HG02798 (cell line): Measurements from ENCODE around the gene BDNF.
"Not testable (repeated sequence)": the region's sequence is repeated elsewhere in the genome, so short reads cannot be mapped to it uniquely, and the experiment has no call there.

Source experiments
- ATAC-seq: cut with Tn5 transposase; IDR thresholded peaks from one replicate; pipeline ENCODE4 v1.9.1; 2021; ENCODE audit warnings: mild to moderate bottlenecking; ENCODE audit not compliant: unreplicated experiment, poor library complexity

BDNF gene

GRCh38 chr11:27700351-27701301, at the start of gene BDNF:
Gene BDNF, minus strand, starts transcription at chr11:27700455. Its CDS starts 41,891 bp downstream, at chr11:27658564.
- ATAC-seq, result peak; percentile 30

GRCh38 chr11:27740362-27741013, 40.2 kb upstream of the BDNF start:
- ATAC-seq, result no peak

DNA sequence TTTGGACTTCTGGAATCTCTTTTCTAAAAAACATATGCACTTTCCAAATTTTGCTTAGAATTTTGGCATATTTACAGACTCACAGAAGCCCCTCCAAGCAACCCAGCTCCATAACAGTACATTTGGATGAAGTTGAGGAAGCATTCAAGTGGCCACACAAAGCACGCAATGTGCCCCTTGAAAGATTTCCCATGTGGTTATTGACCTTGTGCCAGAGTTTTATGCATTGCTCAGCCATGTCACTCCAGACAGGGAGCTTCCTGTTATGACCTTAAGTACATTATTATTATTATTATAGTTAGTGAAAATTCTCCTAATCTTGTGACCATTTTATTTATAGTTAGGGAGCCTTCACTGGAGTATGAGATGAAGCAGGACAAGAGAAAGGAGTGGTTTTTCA, 35.0 kb upstream of the BDNF start:
- no peak for ATAC-seq

- not testable (repeated sequence) for ATAC-seq
Measured at GRCh38 chr11:27731803-27732202, 31.5 kb upstream of the BDNF start.

DNA sequence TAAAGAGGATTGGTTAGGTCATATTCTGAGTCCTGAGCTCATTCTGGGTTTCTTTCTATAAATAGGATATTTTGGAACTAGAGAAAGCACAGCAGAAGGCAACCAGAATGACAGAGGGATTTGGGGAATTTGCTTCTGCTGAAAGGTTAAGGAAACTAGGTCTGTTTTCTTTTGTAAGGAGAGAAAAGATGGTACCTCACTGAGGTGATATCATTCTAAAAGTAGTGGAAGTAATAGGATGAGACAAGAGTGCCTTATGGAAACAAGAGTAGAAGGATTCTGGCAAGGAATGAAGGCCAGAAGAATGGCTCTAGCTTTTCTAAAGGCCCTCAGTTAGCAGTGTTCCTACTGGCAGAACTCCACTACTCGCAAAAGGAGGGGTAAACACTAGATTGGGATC, 26.7 kb upstream of the BDNF start:
- ATAC-seq, result no peak

DNA sequence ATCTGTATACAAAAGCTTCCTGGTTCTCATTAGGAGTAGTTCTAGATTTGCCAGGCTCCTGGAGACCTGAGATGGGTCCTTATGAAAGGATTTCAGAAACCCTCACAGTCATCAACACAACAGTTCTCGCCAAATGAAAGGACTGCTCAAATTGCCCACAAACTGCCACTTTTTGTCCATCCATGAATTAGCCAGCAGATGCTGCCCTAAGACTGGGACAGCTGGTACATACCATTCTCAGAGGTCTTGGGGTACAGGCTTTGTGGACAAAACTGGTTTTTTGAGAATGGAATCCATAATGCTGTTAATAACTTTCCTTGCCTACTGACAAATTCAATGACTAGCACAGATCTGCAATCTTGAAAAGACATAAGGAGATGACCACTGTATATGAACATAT, 23.4 kb upstream of the BDNF start:
- no peak for ATAC-seq

DNA sequence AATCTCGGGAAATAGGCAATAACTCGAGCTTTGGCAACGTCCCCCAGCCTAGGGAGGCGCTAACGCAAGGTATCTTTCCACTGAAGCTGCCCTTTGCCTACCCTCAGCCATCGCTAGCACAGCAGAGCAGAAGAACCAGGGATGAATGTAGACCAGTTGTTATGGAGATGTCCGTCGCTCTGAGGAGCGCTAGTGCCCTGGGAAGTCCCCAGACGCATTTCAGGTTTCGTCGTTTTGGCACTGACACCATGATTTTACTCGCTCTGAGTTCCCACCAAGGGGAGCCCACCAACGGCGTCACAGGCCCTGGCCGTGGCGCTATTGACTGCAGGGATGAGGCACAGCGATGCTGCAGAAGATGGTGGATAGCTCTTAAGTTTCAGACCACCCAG, 22.7 kb upstream of the BDNF start:
- ATAC-seq, result no peak

DNA sequence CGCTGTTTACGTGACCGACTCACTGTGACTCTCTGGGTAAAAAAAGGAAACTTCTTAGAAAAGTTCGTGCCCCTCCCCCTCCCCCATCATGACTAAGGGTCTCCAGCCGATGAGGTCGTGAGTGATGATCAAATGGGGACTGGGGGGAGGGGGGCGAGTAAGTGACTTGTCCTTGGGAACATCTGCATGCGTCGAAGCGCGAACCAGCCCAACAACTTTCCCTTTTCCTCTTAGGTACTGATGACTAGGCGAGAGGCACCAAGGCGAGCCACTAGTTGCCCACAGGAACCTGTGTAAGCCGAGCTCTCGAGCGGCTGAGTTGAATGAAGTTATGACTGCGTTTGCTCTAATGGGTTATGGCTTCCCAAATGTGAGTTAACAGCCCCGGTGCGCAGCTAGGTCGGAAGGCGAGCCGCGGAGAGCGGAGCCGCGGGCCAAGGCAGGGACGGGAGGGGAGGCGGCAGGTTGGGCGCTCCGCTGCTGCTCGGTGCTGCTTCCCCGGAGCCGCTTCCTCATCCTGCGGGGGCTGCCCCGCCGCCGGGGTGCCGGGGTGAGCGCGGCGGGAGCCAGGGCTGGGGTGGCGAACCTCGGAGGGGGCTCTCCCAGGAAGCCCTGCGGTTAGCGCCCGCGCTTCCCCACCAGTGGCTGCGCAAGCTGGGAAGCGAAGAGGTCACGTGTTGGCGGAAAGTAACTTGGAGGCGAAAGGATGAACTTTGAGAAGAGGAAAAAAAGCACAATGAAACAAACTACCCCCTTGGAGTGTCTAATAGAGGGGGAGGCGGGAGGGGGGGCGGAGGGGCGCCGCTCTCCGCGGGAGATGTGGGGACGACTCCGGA, 22.1 kb upstream of the BDNF start:
- peak; percentile 39 for ATAC-seq

DNA sequence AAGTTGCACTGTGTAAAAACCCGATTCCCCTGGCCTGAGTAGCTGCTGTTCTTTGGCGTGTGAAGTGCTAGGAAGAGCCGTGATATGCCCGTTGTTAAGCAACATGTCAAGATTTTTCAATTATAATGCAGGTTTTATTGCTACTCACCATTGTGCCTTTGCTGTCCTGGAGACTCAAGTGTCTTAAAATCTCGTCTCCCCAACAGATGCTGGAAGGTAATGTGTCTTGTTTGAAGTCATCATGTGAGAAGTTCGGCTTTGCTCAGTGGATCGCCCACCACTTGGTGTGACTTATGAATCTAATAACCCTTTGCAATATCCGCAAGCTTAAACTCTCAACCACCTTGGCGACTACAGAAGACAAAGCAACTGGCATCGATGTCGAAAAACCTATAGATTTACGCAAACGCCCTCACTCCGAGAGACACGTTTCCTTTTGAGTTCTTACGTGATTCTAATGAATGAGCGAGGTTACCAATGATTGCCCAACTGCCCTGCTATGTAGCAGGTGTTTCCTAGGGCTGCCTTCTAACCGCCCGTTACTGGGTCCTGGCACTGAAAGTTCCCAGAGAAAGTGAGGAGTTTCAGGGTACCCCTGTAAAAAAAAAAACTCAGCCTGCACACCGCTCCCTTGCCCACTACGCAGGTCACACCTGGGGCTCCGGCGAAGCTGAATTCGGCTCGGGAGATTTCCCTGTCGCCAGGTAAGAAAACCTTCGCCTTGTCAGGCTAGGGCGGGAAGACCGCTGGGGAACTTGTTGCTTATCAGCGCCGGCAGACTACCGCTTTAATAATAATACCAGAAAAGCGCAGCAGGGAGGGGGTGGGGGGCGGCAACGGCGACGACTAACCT, 21.2 kb upstream of the BDNF start:
- ATAC-seq, result no peak

- ATAC-seq, result no peak
Measured at GRCh38 chr11:27720277-27720830, 20.1 kb upstream of the BDNF start.

- no peak for ATAC-seq
Measured at GRCh38 chr11:27719546-27719925, 19.3 kb upstream of the BDNF start.

DNA sequence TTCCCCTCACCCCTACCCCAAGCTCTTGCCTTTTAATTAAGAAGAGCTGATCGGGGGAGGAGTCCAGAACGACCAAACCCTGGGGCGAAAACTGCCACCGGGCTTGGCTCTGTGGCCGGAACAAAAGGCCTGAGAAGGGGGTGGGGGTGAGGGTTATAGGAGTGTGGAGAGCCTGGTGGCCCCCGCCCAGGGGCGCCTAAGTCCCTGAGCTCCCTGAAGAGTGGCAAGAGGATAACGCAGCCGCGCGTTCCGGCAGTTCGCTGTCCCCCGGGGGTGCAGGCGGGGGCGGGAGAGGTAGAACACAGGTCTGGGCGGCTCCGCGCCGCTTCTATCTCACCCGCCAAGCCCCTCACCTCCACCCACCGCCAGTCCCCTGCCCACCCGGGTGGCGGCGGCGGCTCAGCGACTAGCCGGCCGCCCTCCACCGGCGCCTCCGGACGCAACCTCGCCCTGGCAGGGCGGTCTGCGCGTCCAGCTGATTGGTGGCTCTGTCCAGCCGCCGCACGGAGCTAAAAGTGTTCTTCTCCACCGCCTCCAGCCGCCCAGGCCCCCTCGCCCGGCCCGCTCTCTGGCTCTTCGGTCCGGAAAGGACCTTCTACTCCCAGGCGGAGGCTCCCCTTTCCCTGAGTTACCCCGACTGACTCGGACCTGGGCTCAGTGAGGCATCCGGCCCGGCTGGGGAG, 18.7 kb upstream of the BDNF start:
- ATAC-seq, result no peak

DNA sequence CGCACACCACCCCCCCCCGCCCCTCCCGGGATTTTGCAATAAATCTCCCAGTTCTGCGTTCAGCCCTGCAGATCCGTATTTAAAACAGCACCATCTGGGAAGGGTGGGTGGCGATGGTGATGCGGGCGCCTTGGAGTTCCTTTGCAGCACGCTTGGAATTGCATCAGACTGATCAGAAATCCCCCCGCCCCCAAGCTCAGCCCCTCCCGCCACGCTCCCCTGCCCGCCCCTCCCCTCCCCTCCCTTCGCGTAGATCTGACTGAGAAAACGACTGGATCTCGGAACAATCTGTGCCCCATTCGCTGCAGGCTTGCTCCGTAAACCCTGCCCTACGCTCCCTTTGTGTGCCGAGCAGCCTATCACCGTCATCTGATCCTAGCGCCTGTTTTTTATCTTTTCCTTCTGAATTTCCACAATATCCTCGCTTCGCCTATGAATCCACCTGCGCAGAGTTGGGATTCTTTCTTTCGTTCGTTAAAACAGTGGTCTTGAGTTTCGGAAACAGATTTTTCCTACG, 18.1 kb upstream of the BDNF start:
- ATAC-seq, result no peak

DNA sequence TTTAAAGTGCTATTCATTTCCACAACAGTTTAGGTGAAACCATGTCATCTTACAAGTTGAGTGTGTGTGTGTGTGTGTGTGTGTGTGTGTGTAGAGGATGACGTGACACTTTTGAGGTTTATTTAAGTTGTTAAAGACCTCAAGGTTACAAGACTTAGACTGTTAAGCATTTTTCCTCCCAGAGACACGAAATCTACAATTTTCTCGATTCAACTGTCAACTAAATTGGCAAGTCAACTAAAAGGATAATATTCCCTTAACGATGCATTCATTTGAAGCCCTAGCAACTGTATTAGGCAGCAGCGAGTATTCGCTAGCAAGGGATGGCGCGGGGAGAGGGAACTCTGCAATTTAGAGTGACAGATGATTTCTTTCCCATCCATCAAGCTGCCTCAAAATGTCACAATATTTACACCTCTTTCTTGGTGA, 17.6 kb upstream of the BDNF start:
- ATAC-seq, result no peak

DNA sequence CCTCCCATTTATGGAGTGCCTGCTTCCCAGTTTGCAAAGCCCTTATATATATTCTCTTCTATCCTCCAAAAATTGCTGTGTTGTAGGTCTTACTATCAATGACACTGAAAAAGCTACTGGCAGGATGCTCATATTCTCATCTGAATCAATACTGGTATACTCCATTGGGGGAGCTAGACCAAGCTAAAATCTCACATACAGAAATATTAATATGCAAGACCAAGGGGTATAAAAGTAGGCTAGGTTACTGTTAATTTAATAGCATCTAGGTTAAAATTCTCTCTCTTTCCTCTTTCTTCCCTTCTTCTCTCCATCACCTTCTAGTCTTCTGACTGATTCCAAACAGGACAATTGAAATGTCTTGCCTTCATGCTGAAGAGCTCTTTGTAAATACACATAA, 17.1 kb upstream of the BDNF start:
- no peak for ATAC-seq

DNA sequence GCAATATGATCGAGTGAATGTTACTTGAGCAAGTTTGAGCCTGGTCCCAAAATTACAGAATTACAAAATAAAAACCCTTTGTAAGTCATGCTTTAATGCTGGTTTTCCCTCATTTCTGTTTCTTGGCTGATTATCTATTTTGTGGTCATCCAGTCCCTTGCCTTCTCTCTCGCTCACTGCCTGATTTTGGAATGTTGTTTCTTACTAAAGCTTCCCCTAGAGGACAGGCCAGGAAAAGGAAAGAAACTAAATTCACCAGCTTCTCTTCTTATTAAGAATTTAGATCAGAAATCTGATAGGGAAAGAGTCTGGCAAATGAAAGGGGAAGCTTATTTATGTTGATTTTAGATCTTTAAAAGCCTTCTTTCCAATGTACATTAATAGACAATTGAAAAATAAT, 16.6 kb upstream of the BDNF start:
- no peak for ATAC-seq

GRCh38 chr11:27716216-27716615, 16.0 kb upstream of the BDNF start:
- no peak for ATAC-seq

DNA sequence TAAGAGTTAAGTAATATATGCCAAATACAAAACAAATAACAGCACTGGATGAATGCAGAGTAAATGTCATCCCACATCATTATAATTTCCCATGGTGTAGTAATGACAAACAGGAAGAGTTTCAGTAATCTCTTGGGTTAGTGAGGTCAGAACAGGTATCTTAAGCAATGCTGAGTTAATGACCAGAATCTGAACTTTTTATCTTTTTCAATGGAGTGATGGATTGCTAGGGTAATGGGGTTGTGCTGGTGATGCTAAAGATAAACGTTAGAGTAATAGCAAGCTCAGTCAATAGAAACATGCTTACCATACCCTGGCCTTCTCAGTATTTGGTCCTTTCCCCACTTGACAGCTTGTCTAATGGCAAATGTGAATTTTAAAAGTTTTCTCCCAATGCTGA, 11.5 kb upstream of the BDNF start:
- no peak for ATAC-seq

- ATAC-seq, result no peak
Measured at GRCh38 chr11:27710536-27710935, 10.3 kb upstream of the BDNF start.
